GM10266 (cell line): Measurements from ENCODE around the gene KDM4B.

Experiments
- DNase-seq: peaks from one replicate; pipeline ENCODE4 v3.0.0; 2012; ENCODE audit errors: extremely low spot score
- TF ChIP-seq, protein P1 (sequence below): IDR thresholded peaks from 2 replicates; pipeline ENCODE4 v1.5.1; 2012; ENCODE audit warnings: mild to moderate bottlenecking, low read depth; ENCODE audit not compliant: control insufficient read depth, insufficient read depth; ENCODE audit errors: missing control alignments

Gene KDM4B

DNA sequence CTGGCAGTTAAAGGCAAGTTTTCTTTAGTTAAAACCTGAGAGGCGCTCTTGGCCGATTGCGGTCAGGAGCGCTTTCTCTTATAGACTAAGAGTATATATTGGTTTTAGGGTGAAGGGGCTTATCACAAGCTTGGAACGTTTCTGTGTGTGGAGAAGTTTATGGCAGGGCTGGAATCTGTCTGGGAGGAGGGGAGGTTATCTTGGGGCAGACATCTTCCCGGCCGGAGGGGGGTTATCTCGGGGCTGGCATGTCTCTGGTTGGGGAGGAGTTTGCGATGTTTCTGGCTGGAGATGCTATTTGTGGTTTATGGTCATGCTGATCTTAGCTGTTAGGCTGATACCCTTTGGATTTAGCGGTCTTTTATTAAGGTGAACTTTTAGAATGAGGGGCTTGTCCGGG is 18.3 kb downstream of the KDM4B start:
- TF ChIP-seq, protein P1, sequence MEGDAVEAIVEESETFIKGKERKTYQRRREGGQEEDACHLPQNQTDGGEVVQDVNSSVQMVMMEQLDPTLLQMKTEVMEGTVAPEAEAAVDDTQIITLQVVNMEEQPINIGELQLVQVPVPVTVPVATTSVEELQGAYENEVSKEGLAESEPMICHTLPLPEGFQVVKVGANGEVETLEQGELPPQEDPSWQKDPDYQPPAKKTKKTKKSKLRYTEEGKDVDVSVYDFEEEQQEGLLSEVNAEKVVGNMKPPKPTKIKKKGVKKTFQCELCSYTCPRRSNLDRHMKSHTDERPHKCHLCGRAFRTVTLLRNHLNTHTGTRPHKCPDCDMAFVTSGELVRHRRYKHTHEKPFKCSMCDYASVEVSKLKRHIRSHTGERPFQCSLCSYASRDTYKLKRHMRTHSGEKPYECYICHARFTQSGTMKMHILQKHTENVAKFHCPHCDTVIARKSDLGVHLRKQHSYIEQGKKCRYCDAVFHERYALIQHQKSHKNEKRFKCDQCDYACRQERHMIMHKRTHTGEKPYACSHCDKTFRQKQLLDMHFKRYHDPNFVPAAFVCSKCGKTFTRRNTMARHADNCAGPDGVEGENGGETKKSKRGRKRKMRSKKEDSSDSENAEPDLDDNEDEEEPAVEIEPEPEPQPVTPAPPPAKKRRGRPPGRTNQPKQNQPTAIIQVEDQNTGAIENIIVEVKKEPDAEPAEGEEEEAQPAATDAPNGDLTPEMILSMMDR = no peak
- no peak for DNase-seq

DNA sequence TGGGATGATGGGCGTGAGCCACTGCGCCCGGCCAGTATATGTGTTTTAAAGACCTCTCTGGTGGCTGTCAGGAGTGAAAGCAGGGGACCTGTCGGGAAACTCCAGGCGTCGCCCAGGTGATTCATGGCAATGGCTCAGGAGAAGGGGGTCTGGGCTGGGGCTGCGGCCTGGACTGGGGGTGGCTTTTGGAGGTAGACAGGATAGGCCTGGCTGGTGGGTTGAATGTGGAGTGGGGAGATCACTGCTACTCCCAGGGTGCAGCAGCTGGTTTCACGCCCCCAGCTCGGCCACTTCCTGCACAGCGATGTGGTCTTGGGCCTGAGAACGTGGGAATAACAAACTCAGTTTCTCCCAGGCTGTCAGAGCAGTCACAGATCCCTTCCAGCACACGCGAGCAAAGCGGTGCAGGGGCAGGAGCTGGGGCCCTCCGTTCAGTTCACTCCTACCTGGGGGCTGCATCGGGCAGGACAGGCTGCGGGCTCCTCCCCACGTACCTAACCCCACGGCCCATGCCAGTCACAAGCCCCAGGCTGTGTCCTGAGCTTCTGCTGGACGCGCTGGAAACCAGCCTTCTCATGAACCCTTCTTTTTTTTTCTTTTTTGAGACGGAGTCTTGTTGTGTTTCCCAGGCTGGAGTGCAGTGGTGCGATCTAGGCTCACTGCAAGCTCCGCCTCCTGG is 18.9 kb downstream of the KDM4B start:
- TF ChIP-seq, protein P1 = no peak
- no peak for DNase-seq

DNA sequence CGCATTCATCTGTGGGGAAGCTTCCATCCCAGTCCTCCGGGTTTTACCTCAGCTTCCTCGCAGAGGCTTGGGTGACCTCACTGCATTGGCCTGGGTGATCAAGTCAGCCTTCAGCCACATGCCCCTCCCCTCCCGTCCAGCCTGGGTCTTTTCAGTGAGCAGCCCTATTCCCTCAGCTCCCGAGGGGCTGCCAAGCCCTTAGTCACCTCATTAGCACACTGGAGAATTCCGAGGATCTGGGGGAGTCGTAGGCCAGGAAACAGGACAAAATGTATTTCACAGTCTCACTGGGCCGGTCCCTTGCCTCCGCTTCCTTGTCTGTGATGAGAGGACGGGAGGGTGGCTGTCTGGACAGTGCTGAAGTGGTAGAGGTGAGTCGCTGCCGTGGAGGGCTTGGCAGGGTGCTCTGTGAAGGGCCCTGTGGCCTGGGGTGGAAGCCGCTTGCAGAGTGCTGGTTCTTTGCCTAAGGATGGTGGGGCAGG is 19.9 kb downstream of the KDM4B start:
- DNase-seq = no peak
- TF ChIP-seq, protein P1 = no peak

- TF ChIP-seq, protein P1 = no peak
Measured at GRCh38 chr19:4990306-4990705, 21.4 kb downstream of the KDM4B start.

GRCh38 chr19:4991538-4991937 is 22.6 kb downstream of the KDM4B start:
- no peak for DNase-seq
- TF ChIP-seq, protein P1 = no peak

More at GRCh38 chr19:4990306-4990705, 21.4 kb downstream of the KDM4B start:
- no peak for DNase-seq

DNA sequence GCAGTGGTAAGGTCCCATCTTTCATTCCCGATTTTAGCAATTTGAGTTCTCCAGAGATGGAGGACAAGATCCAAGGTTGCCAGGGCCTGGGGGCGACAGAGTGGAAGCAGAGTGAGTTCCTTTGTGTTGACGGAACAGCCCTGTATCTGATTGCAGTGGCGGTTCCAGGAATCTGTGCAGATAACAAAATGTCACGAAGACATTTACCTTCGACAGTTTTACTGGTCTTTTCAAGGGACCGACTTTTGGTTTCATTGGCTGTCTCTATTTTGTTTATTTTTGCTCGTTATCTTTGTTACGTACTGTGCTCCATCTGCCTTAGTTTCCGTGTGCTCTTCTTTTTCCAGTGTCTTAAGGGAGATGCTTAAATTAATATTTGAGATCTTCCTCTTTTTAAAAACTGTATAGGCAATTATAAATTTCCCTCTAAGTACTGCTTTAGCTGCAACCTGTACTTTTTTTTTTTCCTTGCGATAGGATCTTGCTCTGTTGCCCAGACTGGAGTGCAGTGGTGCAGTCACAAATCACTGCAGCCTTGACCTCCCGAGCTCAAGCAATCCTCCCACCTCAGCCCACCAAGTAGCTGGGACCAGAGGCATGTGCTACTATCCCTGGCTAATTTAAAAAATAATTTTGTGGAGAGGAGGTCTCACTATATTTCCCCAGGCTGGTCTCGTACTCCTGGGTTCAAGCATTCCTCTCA is 23.2 kb downstream of the KDM4B start:
- TF ChIP-seq, protein P1 = no peak
- DNase-seq = no peak

GRCh38 chr19:4993683-4994082 is 24.8 kb downstream of the KDM4B start:
- TF ChIP-seq, protein P1 = no peak
- DNase-seq = no peak
